ENCODE measurements around the gene CCDC192. TPM values are rescaled to one million over a fixed set of nuclear protein-coding genes. Genes with fewer than 3 reads are reported as not detected.
A peak's percentile ranks its signal among the peaks of the same experiment; 100 is the strongest.
"Not testable (repeated sequence)": the region's sequence is repeated elsewhere in the genome, so short reads cannot be mapped to it uniquely, and the experiment has no call there.

Gene CCDC192
- total RNA-seq, 3 donors from 2014 or later (not counting 1 experiment from before 2014, with no cell fraction given), result not detected

DNA sequence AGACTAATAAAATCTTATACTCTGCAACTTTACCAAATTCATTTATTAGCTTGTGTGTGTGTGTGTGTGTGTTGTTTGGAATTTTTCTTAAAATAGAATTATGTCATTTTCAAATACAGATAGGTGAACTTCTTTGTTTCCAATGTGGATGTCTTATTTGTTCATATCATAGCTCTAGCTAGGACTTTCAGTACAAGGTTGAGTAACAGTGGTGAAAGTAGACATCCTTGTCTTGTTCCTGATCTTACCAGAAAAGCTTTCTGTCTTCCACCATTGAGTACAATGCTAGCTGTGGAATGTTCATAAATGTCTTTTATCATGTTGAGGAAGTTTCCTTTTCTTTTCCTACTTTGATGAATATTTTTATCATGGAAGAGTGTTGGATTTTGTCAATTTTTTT, 74.8 kb downstream of the CCDC192 start:
- H3K27me3 ChIP-seq (ENCODE audit: control insufficient read depth, insufficient read depth, low read length), result no peaks in the 10 kb centered on the region
- intact Hi-C loops (cut with micrococcal nuclease), result no loop called here
- H3K36me3 Mint-ChIP-seq, result no peaks in the 10 kb centered on the region

GRCh38 chr5:127782450-127782849, 79.3 kb downstream of the CCDC192 start:
- H3K36me3 Mint-ChIP-seq; H3K36me3 ChIP-seq (ENCODE audit: control insufficient read depth, insufficient read depth, low read length); ATAC-seq; H3K27me3 ChIP-seq (ENCODE audit: control insufficient read depth, insufficient read depth, low read length); H3K9me3 Mint-ChIP-seq; DNase-seq; H3K9me3 ChIP-seq (ENCODE audit: control insufficient read depth, insufficient read depth, low read length); H3K27ac Mint-ChIP-seq; H3K4me1 ChIP-seq (ENCODE audit: control insufficient read depth, insufficient read depth, low read length); H3K4me3 ChIP-seq (ENCODE audit: low read length); H3K27me3 Mint-ChIP-seq (ENCODE audit: low read depth in 2 of 2); H3K4me3 Mint-ChIP-seq; H3K27ac ChIP-seq (ENCODE audit: low read length); intact Hi-C loops (cut with micrococcal nuclease): not testable (repeated sequence)
- no CpG with 5 or more reads among the region's 2 CpGs for WGBS (ENCODE audit: insufficient coverage)
- H3K4me1 Mint-ChIP-seq, result peaks cover 11 to 15% of the 10 kb centered on the region in 2 donors

More for the DNA sequence above, 74.8 kb downstream of the CCDC192 start:
- Histone ChIP-seq H3K27ac (ENCODE audit: low read length) (no peak overlapping the region), H3K4me1 (ENCODE audit: control insufficient read depth, insufficient read depth, low read length) (no peaks in the 10 kb centered on the region), H3K9me3 (ENCODE audit: control insufficient read depth, insufficient read depth, low read length) (no peaks in the 10 kb centered on the region), H3K4me3 (ENCODE audit: low read length) (no peak overlapping the region), H3K36me3 (ENCODE audit: control insufficient read depth, insufficient read depth, low read length) (no peaks in the 10 kb centered on the region)
- Mint-ChIP-seq H3K9me3 (peaks cover 0 to 5% of the 10 kb centered on the region in 2 donors), H3K27me3 (ENCODE audit: low read depth in 2 of 2) (peaks cover 0 to 8% of the 10 kb centered on the region in 2 donors), H3K27ac (no peak overlapping the region), H3K4me3 (no peak overlapping the region), H3K4me1 (no peaks in the 10 kb centered on the region)
- DNase-seq (no peak), ATAC-seq (no peak)
- no peak for TF ChIP-seq CTCF (IDR thresholded peaks at IDR 0.05)

- peaks cover 7% of the 10 kb centered on the region for H3K4me1 ChIP-seq (ENCODE audit: control insufficient read depth, insufficient read depth, low read length)
- TF ChIP-seq CTCF (IDR thresholded peaks at IDR 0.05), result no peak
- Mint-ChIP-seq H3K4me1 (peaks cover 11 to 15% of the 10 kb centered on the region in 2 donors), H3K4me3 (peak overlapping the region; percentile 22), H3K27me3 (ENCODE audit: low read depth in 2 of 2) (peaks cover 0 to 3% of the 10 kb centered on the region in 2 donors), H3K36me3 (no peaks in the 10 kb centered on the region), H3K27ac (peak overlapping the region; percentile 41 to 68), H3K9me3 (peaks cover 0 to 3% of the 10 kb centered on the region in 2 donors)
- no peaks in the 10 kb centered on the region for H3K36me3 ChIP-seq (ENCODE audit: control insufficient read depth, insufficient read depth, low read length)
- H3K4me3 ChIP-seq (ENCODE audit: low read length), result no peak overlapping the region
- H3K27me3 ChIP-seq (ENCODE audit: control insufficient read depth, insufficient read depth, low read length), result no peaks in the 10 kb centered on the region
- no peaks in the 10 kb centered on the region for H3K9me3 ChIP-seq (ENCODE audit: control insufficient read depth, insufficient read depth, low read length)
- H3K27ac ChIP-seq (ENCODE audit: low read length), result peak overlapping the region; percentile 60
- intact Hi-C loops (cut with micrococcal nuclease), result loop anchor here (5.0 kb wide), 1 partner anchor 297 kb away; the partner anchor contains the start of gene SLC12A2
- DNase-seq (peak in 1 of 2 donors; percentile 60), ATAC-seq (peak; percentile 71 to 82 (median 72))
- WGBS (ENCODE audit: insufficient coverage), result 66% methylated on average over 6 of the region's 6 CpGs
These were observed 82.1 kb downstream of the CCDC192 start for GRCh38 chr5:127785098-127785927.

DNA sequence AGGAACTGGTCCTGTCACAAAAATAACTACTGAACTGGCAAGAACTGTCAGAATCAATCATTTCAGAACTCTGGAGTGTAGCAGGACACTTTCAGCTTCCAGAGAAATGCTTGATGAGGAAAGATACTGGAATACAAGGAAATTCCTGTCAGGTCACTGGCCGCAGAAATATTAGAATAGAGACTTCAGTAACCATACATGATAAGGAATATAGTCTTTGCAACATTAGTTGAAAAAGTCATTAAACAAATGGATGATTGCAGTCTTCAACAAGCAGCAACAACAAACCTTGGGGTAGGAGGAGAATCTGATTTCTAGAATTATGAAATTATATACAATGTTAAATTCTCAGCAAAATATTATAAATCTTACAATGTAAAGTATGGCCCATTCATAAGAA, 88.2 kb downstream of the CCDC192 start:
- ATAC-seq, result no peak
- H3K27ac Mint-ChIP-seq, result no peak overlapping the region
- Histone ChIP-seq H3K27me3 (ENCODE audit: control insufficient read depth, insufficient read depth, low read length) (no peaks in the 10 kb centered on the region), H3K4me3 (ENCODE audit: low read length) (no peak overlapping the region), H3K9me3 (ENCODE audit: control insufficient read depth, insufficient read depth, low read length) (no peaks in the 10 kb centered on the region), H3K4me1 (ENCODE audit: control insufficient read depth, insufficient read depth, low read length) (peaks cover 4% of the 10 kb centered on the region), H3K36me3 (ENCODE audit: control insufficient read depth, insufficient read depth, low read length) (no peaks in the 10 kb centered on the region), H3K27ac (ENCODE audit: low read length) (no peak overlapping the region)
- H3K36me3 Mint-ChIP-seq, result no peaks in the 10 kb centered on the region
- H3K4me1 Mint-ChIP-seq, result peaks cover 1 to 3% of the 10 kb centered on the region in 2 donors
- H3K9me3 Mint-ChIP-seq, result peaks cover 7 to 10% of the 10 kb centered on the region in 2 donors
- intact Hi-C loops (cut with micrococcal nuclease), result no loop called here
- no CpG with 5 or more reads among the region's 1 CpG for WGBS (ENCODE audit: insufficient coverage)
- H3K4me3 Mint-ChIP-seq, result no peak overlapping the region
- no peak for TF ChIP-seq CTCF (IDR thresholded peaks at IDR 0.05)
- H3K27me3 Mint-ChIP-seq (ENCODE audit: low read depth in 2 of 2), result peaks cover 0 to 2% of the 10 kb centered on the region in 2 donors
- no peak for DNase-seq

GRCh38 chr5:127791908-127792307, 88.7 kb downstream of the CCDC192 start:
- H3K4me3 ChIP-seq (ENCODE audit: low read length); H3K27ac ChIP-seq (ENCODE audit: low read length); H3K27me3 ChIP-seq (ENCODE audit: control insufficient read depth, insufficient read depth, low read length); DNase-seq; H3K27me3 Mint-ChIP-seq (ENCODE audit: low read depth in 2 of 2); H3K27ac Mint-ChIP-seq; H3K36me3 ChIP-seq (ENCODE audit: control insufficient read depth, insufficient read depth, low read length); H3K36me3 Mint-ChIP-seq; ATAC-seq; H3K9me3 ChIP-seq (ENCODE audit: control insufficient read depth, insufficient read depth, low read length); H3K4me3 Mint-ChIP-seq; H3K4me1 Mint-ChIP-seq; H3K4me1 ChIP-seq (ENCODE audit: control insufficient read depth, insufficient read depth, low read length); intact Hi-C loops (cut with micrococcal nuclease): not testable (repeated sequence)
- H3K9me3 Mint-ChIP-seq, result peaks cover 7 to 10% of the 10 kb centered on the region in 2 donors
- WGBS (ENCODE audit: insufficient coverage), result 90% methylated on average over 1 of the region's 2 CpGs

All from natural killer cell (primary cell).